Measurements from ENCODE around the gene ZBTB4.
A peak's percentile ranks its signal among the peaks of the same experiment; 100 is the strongest.
"Not testable (repeated sequence)": the region's sequence is repeated elsewhere in the genome, so short reads cannot be mapped to it uniquely, and the experiment has no call there.

ZBTB4 gene

GRCh38 chr17:7478276-7479212 lies 887 bp downstream of the ZBTB4 start:
- Histone ChIP-seq H3K4me1 (ENCODE audit: insufficient read depth, low read length) (peaks cover 51% of the 10 kb centered on the region), H3K27ac (ENCODE audit: low read depth, low read length) (peak overlapping the region; percentile 99), H3K27me3 (ENCODE audit: control insufficient read depth in 1 of 2, insufficient read depth in 2 of 2, low read length in 2 of 2) (no peaks in the 10 kb centered on the region), H3K9me3 (ENCODE audit: low read length) (no peaks in the 10 kb centered on the region), H3K4me3 (ENCODE audit: low read depth in 1 of 2, low read length in 2 of 2) (peak overlapping the region; percentile 98 to 100), H3K9ac (ENCODE audit: low read length) (peak overlapping the region; percentile 95), H3K36me3 (ENCODE audit: insufficient read depth, low read length) (no peaks in the 10 kb centered on the region)

- Histone ChIP-seq H3K36me3 (ENCODE audit: insufficient read depth, low read length) (no peaks in the 10 kb centered on the region), H3K4me1 (ENCODE audit: insufficient read depth, low read length) (peaks cover 46% of the 10 kb centered on the region), H3K9me3 (ENCODE audit: low read length) (no peaks in the 10 kb centered on the region), H3K27me3 (ENCODE audit: control insufficient read depth in 1 of 2, insufficient read depth in 2 of 2, low read length in 2 of 2) (no peaks in the 10 kb centered on the region), H3K27ac (ENCODE audit: low read depth, low read length) (peak overlapping the region; percentile 99), H3K9ac (ENCODE audit: low read length) (peak overlapping the region; percentile 95), H3K4me3 (ENCODE audit: low read depth in 1 of 2, low read length in 2 of 2) (peak overlapping the region; percentile 98 to 100)
Measured at GRCh38 chr17:7477392-7478275, 1.8 kb downstream of the ZBTB4 start.

- Histone ChIP-seq H3K9me3 (ENCODE audit: low read length) (no peaks in the 10 kb centered on the region), H3K4me1 (ENCODE audit: insufficient read depth, low read length) (peaks cover 48% of the 10 kb centered on the region), H3K9ac (ENCODE audit: low read length) (peak overlapping the region; percentile 95), H3K4me3 (ENCODE audit: low read depth in 1 of 2, low read length in 2 of 2) (peak overlapping the region; percentile 24 to 100), H3K27ac (ENCODE audit: low read depth, low read length) (peak overlapping the region; percentile 99), H3K27me3 (ENCODE audit: control insufficient read depth in 1 of 2, insufficient read depth in 2 of 2, low read length in 2 of 2) (no peaks in the 10 kb centered on the region), H3K36me3 (ENCODE audit: insufficient read depth, low read length) (no peaks in the 10 kb centered on the region)
Measured at GRCh38 chr17:7476951-7477350, 2.5 kb downstream of the ZBTB4 start.

- no peaks in the 10 kb centered on the region for H3K27me3 ChIP-seq (ENCODE audit: control insufficient read depth in 1 of 2, insufficient read depth in 2 of 2, low read length in 2 of 2)
- peak overlapping the region; percentile 99 for H3K27ac ChIP-seq (ENCODE audit: low read depth, low read length)
- H3K9me3 ChIP-seq (ENCODE audit: low read length), result no peaks in the 10 kb centered on the region
- H3K4me1 ChIP-seq (ENCODE audit: insufficient read depth, low read length), result peaks cover 52% of the 10 kb centered on the region
- peak overlapping the region; percentile 95 for H3K9ac ChIP-seq (ENCODE audit: low read length)
- H3K36me3 ChIP-seq (ENCODE audit: insufficient read depth, low read length), result no peaks in the 10 kb centered on the region
- H3K4me3 ChIP-seq (ENCODE audit: low read depth in 1 of 2, low read length in 2 of 2), result peak overlapping the region in 1 of 2 donors; percentile 10
Measured at GRCh38 chr17:7476494-7476893, 2.9 kb downstream of the ZBTB4 start.

GRCh38 chr17:7475764-7476422 lies 3.5 kb downstream of the ZBTB4 start:
- H3K9ac ChIP-seq (ENCODE audit: low read length), result peak overlapping the region; percentile 95
- H3K4me3 ChIP-seq (ENCODE audit: low read depth in 1 of 2, low read length in 2 of 2), result peak overlapping the region in 1 of 2 donors; percentile 10
- H3K36me3 ChIP-seq (ENCODE audit: insufficient read depth, low read length), result no peaks in the 10 kb centered on the region
- H3K27ac ChIP-seq (ENCODE audit: low read depth, low read length), result peak overlapping the region; percentile 99
- H3K27me3 ChIP-seq (ENCODE audit: control insufficient read depth in 1 of 2, insufficient read depth in 2 of 2, low read length in 2 of 2), result no peaks in the 10 kb centered on the region
- H3K9me3 ChIP-seq (ENCODE audit: low read length), result no peaks in the 10 kb centered on the region
- H3K4me1 ChIP-seq (ENCODE audit: insufficient read depth, low read length), result peaks cover 55% of the 10 kb centered on the region

GRCh38 chr17:7474767-7475166 lies 4.7 kb downstream of the ZBTB4 start:
- H3K4me3 ChIP-seq (ENCODE audit: low read depth in 1 of 2, low read length in 2 of 2); H3K27me3 ChIP-seq (ENCODE audit: control insufficient read depth in 1 of 2, insufficient read depth in 2 of 2, low read length in 2 of 2); H3K36me3 ChIP-seq (ENCODE audit: insufficient read depth, low read length); H3K9me3 ChIP-seq (ENCODE audit: low read length); H3K9ac ChIP-seq (ENCODE audit: low read length): not testable (repeated sequence)
- Histone ChIP-seq H3K4me1 (ENCODE audit: insufficient read depth, low read length) (peaks cover 51% of the 10 kb centered on the region), H3K27ac (ENCODE audit: low read depth, low read length) (peak overlapping the region; percentile 40)

- Histone ChIP-seq H3K27me3 (ENCODE audit: control insufficient read depth in 1 of 2, insufficient read depth in 2 of 2, low read length in 2 of 2) (no peaks in the 10 kb centered on the region), H3K4me3 (ENCODE audit: low read depth in 1 of 2, low read length in 2 of 2) (no peak overlapping the region), H3K36me3 (ENCODE audit: insufficient read depth, low read length) (no peaks in the 10 kb centered on the region), H3K4me1 (ENCODE audit: insufficient read depth, low read length) (peaks cover 51% of the 10 kb centered on the region), H3K9ac (ENCODE audit: low read length) (no peak overlapping the region), H3K9me3 (ENCODE audit: low read length) (no peaks in the 10 kb centered on the region), H3K27ac (ENCODE audit: low read depth, low read length) (no peak overlapping the region)
Measured at GRCh38 chr17:7471729-7472128, 7.7 kb downstream of the ZBTB4 start.

GRCh38 chr17:7470457-7470973 lies 8.9 kb downstream of the ZBTB4 start:
- H3K9me3 ChIP-seq (ENCODE audit: low read length); H3K4me3 ChIP-seq (ENCODE audit: low read depth in 1 of 2, low read length in 2 of 2); H3K9ac ChIP-seq (ENCODE audit: low read length); H3K27ac ChIP-seq (ENCODE audit: low read depth, low read length); H3K27me3 ChIP-seq (ENCODE audit: control insufficient read depth in 1 of 2, insufficient read depth in 2 of 2, low read length in 2 of 2); H3K36me3 ChIP-seq (ENCODE audit: insufficient read depth, low read length): not testable (repeated sequence)
- peaks cover 46% of the 10 kb centered on the region for H3K4me1 ChIP-seq (ENCODE audit: insufficient read depth, low read length)

- H3K4me3 ChIP-seq (ENCODE audit: low read depth in 1 of 2, low read length in 2 of 2); H3K9ac ChIP-seq (ENCODE audit: low read length); H3K9me3 ChIP-seq (ENCODE audit: low read length); H3K27ac ChIP-seq (ENCODE audit: low read depth, low read length); H3K36me3 ChIP-seq (ENCODE audit: insufficient read depth, low read length); H3K27me3 ChIP-seq (ENCODE audit: control insufficient read depth in 1 of 2, insufficient read depth in 2 of 2, low read length in 2 of 2): not testable (repeated sequence)
- peaks cover 39% of the 10 kb centered on the region for H3K4me1 ChIP-seq (ENCODE audit: insufficient read depth, low read length)
Measured at GRCh38 chr17:7469843-7470242, 9.6 kb downstream of the ZBTB4 start.

GRCh38 chr17:7468804-7469389 lies 10.5 kb downstream of the ZBTB4 start:
- no peak overlapping the region for H3K4me3 ChIP-seq (ENCODE audit: low read depth in 1 of 2, low read length in 2 of 2)
- H3K36me3 ChIP-seq (ENCODE audit: insufficient read depth, low read length), result peaks cover 4% of the 10 kb centered on the region
- H3K4me1 ChIP-seq (ENCODE audit: insufficient read depth, low read length), result peaks cover 32% of the 10 kb centered on the region
- H3K9ac ChIP-seq (ENCODE audit: low read length), result no peak overlapping the region
- H3K27me3 ChIP-seq (ENCODE audit: control insufficient read depth in 1 of 2, insufficient read depth in 2 of 2, low read length in 2 of 2), result no peaks in the 10 kb centered on the region
- H3K9me3 ChIP-seq (ENCODE audit: low read length), result no peaks in the 10 kb centered on the region
- H3K27ac ChIP-seq (ENCODE audit: low read depth, low read length), result no peak overlapping the region

Data from muscle layer of colon (tissue), 2 donors.